NCI-H345 treated with DMSO at 0.1 percent for 48 hours (cell line): Measurements from ENCODE around the gene ZKSCAN2.

Experiments
- DNase-seq: peaks from one replicate; lab custom pipeline; 2025; ENCODE audit not compliant: unreplicated experiment; lab: John Stamatoyannopoulos, UW

ZKSCAN2 gene

DNA sequence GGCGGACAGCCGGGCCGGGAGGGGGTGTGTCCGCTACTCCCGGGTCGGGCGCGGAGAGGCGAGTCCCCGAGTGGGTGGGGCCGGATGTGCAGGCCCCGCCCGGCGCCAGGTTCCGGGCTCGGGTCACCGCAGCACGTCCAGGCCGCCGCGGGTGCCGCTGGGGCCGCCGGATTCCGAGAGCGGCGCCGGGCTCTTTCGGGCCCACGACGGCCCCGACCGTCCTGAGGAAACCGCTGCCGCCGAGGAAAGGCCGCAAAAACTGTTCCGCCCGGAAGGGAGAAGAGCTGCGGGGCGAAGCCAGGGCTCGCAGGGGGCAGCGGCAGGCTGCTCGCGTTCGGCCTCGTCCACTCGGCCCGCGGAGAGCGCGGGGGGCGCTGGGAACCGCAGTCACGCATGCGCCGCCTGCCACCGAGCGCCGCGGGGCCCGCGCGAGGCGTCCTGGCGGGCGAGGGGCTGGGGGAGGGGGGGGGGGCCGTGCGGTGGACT is at the start of gene ZKSCAN2:
TSS of gene ZKSCAN2 (minus strand) at position 376 of the 486 bp plus-strand sequence. CDS start 718 bp downstream, outside the sequence.
- DNase-seq, result peak; percentile 78

DNA sequence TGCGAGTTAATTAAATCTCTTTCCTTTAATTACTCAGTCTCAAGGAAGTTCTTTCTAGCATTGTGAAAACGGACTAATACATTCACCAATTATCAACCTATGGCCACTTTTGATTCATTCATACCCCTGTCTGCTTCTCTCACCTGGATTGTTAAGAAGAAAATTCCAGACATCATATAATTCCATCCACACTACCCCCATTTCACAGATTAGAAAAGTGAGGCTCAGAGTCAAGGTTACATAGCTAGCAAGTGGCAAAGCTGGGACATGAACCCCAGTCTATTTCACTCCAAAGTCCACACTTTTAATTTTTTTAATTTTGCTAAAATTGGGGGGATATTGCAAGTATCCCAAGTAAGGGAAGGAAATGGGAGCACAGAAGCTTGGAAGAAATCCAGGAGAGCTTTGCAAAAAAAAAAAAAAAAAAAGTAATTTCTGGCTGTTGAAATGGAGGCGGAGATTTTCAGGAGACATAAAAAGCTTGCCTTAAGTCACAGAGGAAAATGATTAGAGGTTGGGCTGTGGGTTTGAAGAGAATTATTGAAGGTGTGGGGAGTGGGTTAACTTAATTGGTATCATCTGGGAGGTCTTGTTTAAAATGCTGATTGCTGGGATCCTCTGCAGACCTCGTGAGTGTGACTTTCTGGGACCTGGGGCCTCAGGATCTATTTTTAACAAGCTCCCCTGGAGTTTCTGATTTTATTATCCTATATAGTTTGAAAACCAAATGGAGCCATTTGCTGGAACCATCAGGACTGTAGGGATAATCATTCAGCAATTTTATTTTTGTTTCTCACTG is 42.3 kb upstream of the ZKSCAN2 start:
- DNase-seq, result no peak

DNA sequence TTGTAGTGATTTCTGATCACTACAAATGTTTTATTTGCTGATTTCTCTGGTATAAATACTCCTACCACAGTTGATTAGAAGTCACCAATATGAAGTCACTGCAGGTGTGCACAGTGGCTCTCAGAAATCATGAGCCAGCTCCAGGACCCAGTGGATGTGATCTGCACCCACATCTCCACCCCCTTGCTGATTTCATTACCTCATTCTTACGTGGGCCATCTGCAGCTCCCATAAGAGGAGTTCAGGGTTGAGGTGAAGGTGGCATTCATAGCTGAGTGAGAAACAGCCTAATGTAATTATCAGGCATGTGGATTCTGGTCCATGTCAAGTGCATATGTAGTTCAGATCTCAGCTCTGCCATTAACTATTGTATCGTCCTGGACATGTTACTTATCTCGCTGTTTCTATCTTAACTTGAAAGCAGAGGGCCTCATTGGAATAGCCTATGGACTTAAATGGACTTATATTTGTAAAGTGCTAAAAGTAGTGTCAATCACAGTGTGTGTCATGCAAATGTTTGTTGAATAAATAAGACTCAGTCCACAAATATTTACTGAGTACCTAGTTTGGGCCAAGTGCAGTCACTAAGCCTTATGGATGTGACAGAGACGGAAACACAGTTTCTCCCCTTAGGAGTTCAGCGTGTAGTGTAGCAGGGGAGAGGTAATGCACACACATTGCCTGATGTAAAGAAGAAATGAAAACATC is 40.7 kb upstream of the ZKSCAN2 start:
- no peak for DNase-seq

DNA sequence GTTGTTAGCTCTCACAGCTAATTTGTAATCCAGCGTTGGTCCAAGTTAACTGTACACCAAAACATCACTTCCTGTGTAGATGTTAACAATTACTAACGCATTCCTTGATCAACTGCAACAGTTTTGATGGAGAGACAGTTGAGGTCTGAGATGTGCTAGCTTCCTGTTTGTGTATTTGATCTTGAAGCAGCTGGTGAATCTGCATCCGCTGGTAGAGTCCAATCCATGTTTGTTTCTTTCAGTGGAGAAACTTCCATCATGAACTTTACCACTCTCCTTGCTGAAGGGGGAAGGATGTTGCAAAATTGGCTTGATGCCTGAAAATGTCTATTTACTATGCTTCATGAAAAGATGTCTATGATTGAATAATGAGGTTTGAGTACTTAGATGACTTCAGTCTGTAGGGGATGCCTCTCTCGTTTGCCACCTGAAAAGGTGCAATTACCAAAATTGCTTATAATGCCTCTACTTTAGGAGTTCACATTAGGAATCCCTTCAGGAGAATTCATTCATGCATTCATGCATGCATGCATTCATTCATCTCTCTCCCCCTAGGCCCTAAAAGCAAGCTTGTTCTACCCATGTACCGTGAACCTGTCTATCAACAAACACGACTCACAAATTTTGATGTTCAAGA is 39.6 kb upstream of the ZKSCAN2 start:
- no peak for DNase-seq

DNA sequence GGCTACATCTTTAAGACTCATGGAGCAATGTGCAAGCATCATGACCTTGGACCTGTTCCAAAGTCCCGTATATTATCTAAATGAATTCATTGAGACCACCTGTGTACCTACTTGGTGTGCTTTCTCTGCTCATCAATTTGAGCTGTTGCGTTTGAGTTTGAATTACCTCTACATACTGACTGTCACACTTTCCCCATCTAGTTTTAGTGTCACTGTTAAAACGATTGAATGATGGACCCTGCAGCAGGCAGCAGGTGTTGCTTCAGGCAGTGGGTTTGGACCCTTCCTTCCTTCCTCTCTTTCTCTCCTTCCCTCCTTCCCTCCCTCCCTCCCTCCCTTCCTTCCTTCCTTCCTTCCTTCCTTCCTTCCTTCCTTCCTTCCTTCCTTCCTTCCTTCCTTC is 33.9 kb upstream of the ZKSCAN2 start:
- DNase-seq, result no peak

DNA sequence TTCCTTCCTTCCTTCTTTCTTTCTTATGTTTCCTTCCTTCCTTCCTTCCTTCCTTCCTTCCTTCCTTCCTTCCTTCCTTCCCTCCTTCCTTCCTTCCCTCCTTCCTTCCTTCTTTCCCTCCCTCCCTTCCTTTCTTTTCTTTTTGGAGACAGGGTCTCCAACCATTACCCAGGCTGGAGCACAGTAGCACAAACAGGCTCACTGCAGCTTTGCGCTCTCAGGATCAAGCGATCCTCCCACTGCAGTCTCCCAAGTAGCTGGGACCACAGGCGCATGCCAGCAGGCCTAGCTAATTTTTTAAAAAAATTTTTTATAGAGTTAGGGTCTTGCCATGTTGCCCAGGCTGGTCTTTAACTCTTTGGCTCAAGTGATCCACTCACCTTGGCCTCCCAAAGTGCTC is 31.8 kb upstream of the ZKSCAN2 start:
- DNase-seq, result no peak

DNA sequence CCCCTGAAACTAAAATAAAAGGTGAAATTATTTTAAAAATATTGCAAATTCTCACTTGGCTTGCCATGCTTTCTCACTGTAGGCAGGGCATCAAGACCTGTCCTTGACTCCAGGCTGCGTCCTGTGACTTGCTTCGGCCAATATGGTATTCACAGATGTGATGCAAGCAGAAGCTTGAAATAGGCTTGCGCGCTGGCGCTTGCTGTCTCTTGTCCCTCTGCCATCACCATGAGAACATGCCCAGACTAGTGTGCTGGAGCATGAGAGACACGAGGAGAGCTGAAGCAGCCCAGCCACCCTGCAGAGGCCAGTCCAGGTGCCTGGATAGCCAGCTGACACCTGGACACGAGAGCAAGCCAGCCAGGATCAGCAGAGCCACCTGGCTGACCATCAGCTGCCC is 21.8 kb upstream of the ZKSCAN2 start:
- DNase-seq, result no peak

DNA sequence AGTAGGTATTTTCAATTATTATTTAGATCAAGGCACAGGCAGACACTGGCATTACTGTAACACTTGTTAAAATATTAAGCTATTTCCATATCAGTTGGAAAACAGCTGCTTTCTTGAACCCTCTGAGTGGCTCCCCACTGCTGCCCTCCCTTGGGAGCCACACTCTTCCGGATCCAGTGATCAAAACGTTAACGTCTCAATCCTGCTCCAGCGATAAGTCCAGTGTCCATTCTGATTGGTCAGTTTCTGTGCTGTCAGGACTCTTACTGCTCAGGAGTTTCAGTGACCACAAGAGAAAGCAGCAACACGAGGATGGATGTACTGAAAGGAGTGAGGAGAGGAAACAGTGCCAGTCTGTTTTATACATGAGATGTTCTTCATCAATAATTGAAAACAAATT is 13.8 kb upstream of the ZKSCAN2 start:
- DNase-seq, result no peak

DNA sequence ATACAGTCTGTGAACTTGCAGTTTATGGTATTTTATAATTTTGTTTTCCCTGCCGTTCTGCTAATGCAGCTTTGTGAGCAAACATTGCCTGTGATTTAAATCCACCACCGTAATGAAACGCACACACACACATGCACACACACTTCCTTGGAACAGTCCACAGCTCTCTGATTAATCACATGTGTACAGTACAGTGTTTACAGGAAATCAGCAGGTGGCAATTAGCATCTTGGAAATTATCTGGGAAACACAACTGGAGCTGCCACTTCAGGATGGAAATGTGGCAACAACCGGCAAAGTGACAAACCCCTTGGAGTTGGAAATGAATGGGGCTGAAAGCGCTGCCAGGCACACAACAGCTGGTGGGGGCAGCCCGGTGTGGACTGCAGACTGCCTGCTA is 12.9 kb upstream of the ZKSCAN2 start:
- no peak for DNase-seq

DNA sequence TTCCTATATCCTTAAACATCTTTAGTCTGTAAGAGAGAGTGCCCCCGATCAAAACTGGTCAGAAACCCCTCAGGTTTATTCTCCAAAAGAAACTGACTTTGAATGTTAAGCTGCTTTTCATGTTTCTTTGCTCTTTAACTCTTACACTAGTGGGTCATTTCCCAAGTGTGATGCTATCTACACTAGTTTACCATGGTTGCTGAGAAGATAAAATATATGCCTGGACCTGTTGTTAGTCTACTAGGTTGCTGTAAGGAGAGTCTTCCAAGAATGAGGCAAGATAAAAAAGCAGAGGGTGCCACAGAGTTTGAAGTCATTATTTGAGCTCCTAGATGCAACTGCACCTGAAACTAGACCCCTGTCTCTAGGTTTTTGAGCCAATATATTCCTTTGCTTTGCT is 12.2 kb upstream of the ZKSCAN2 start:
- no peak for DNase-seq

DNA sequence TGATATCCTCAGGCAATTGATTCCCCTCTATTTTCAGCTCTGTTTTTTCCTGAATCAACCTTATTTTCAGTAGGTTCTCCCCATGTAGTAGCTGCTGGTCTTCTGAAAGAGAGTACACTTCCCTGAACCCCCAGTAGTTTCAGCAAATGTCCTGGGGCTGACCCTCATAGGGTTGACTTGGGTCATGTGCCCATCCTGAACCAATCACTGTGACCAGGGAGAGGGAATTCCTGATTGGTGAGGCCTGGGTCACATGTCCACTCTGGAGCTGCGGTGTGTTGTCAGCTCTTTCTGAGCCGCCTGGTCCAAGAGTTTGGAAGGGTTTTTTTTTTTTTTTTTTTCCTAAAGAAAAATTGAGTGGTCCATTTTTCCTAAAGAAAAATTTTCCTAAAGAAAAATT is 8.3 kb upstream of the ZKSCAN2 start:
- DNase-seq, result no peak

DNA sequence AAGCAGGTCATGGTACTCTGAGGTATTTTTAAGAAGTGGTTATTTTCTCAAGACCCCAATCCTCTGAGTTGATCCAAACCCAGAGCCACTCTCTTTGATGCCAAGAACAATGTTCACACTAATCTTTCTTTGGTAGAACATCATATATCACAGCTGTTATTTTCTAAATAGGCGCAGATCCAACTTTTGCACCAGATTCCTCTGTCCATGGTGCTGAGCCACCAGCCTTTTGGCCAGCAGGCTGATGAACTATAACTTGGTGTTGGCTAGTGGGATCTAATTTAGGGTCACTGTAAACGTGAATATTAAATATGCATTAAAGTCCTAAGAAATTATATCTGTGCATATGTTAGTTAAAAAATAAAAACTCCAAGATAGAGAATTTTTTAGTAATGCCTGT is 7.0 kb upstream of the ZKSCAN2 start:
- DNase-seq, result no peak

DNA sequence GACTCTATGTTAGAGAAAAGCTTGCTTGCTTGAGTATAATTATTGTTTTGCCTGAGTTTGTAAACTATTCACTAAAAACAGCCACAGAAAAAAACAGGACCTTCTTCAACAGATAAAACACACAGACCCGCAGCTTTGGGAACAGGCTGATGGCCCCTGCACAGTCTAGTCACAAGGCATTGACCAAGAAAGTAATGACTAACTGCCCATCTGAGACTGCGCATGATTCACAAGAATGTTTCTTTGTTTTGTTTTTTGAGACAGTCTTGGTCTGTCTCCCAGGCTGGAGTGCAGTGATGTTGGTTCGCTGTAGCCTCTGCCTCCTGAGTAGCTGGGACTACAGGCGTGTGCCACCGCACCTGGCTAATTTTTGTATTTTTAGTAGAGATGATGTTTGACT is 2.8 kb upstream of the ZKSCAN2 start:
- DNase-seq, result no peak

DNA sequence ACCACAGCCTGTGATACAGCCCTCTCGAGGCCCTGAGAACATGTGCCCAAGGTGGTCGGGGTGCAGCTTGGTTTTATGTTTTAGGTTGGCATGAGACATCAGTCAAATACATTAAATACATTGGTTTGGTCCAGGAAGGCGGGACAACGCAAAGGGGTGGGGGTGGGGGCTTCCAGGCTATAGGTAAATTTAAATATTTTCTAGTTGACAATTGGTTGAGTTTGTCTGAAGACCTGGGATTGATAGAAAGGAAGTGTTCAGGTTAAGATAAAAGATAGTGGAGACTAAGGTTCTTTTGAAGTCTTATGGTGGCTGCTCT is 1.2 kb upstream of the ZKSCAN2 start:
- no peak for DNase-seq

DNA sequence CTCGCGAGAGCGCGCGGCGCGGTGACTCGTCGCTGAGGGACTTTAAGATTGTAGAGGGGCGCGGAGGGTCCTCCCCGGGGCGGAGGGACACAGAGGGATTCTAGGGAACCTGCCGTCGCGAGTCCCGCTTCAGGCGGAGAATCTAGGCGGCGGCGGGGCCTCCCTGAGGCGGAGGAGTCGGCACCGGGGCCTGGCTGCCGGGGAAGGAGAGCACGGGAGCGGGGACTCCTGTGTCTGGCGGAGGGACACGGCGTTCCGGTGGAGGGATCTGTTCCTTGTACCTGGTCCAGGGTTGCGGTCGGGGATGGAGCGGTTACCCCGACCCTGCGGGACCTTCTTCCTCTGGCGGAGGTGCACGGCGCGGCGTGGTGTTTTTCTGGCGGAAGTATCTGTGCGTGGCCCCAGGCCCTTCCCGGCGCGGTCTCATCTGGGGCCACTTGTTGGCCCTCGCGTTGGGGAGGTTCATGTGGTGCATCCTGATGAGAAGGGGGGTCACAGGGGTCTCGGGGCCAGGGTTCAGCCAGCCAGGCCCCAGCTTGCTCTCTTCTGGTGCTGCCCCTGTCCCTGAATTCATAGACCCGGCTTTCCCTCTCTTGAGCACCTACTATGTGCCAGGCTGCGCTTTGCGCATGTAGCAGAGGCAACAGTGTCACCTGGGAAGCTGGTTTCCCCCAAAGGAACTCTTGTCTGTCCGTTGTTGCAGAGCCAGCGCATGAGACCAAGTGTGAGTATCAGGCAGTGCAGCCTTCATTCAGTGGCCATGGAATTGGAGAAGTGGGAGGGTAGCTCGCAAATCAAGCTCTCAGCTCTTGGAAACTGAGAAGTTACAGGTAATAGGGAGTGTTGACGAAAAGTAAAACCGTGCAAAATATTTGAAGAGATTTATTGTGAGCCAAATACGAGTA is 563 bp upstream of the ZKSCAN2 start:
- DNase-seq, result peak; percentile 55

DNA sequence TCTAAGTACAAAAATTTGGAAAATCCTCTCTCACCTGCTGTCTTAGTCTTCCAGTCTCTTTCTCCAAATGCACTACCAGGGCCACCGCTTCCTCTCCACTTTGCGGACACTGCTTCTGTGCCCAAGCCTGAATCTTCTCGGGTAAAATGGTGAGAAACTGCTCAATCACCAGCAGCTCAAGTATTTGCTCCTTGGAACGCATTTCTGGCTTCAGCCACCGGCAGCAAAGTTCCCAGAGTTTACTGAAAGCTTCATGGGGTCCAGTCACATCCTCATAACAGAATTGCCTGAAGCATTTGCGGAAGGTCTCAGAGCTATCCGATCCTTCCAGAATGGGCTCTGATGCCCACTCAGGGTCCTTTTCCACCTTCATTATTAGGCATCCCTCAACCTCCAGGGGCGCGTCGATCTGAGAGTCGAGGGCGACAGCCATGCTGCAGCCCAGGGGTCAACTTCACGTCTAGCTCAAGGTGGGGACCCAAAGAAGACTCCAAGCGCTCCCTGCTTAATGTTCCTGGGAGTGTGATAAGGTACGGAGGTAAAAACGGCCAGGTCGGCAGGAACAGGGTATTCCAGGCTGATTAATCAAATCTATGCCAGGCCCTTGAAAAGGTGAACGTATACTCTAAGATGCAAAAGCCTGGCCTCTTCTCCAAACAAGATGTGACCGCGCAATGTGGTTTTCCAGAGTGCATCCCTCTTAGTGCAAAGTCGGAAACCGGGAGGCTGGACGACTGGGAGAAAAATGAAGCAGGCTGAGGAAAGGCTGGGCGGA is 763 bp downstream of the ZKSCAN2 start:
- no peak for DNase-seq

DNA sequence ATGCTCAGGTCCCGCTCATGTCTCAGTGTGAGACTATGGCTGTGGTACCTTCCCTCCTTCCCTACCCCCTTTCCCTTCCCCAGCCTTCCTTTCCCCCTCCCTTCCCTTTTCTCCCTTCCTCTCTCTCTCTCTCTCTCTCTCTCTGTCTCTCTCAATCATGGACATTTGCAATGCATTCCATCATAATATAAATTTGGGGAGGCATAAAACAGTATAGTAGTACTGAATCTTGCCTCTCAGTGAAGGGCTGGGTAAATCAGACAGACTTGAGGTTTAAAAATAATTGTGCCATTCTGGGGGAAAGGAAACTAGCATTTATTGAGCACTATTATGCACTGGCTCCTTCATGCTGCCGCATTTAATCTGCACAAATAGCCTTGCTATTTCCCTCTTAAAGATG is 4.3 kb downstream of the ZKSCAN2 start:
- DNase-seq, result no peak

DNA sequence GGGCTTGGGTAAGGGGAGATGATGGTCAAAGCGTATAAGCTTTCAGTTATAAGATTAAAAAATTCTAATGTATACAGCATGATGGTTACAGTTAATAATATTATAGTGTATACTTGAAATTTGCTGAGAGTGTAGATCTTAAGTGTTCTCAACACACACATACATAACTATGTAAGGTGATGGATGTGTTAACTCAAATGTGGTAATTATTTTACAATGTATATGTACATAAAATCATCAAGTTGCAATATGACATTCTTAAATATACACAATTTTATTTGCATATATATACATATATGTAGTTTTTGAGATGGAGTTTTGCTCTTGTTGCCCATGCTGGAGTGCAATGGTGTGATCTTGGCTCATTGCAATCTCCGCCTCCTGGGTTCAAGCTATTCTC is 7.2 kb downstream of the ZKSCAN2 start:
- no peak for DNase-seq

DNA sequence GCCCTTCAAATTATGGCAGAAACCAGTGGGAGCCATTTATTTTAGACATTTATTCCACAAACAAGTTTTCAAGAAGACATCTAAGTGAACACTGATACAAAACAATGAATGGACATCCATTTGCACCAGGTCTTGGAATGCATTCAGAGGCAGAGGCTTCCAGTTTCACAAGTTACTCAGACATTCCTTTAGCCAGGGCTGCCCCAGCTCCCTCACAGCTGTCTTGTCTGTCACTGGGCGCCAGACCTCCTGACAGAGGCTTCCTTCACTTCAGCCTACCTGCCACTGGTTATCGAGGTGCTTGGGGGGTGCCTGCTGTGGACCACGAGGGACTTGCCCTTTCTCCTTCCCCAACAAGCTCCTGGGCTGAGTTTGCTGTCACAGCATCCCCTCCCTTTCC is 21.7 kb downstream of the ZKSCAN2 start:
- DNase-seq, result no peak

DNA sequence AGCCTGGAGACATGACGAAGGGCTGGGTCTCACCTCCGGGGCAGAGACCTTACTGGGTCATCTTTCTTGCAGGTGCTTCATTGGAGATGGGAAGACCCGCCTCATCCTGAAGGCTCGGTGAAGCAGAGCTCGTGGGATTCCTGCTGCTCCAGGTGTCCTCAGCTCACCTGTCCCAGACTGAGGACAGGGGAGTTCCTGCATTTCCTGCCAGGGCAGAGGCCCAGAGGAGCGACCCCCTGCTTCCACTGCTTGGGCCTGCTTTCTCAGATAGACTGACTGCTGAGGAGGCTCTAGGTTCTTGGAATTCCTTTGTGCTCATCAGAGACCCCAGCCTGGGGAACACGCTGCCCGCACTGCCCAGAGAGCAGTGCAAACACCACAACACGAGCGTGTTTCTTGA is 29.3 kb downstream of the ZKSCAN2 start:
- no peak for DNase-seq
